ENCODE data around the gene SPATA6L.

GRCh38 chr9:4567601-4568000 lies 98.7 kb downstream of the SPATA6L start:
- TF ChIP-seq ZBTB38 (CRISPR knock-in tag; IDR thresholded peaks at IDR 0.05), result no peak
- TF ChIP-seq DPF2 (CRISPR knock-in tag; IDR thresholded peaks at IDR 0.05; ENCODE audit: borderline replicate concordance, low read depth), result no peak
- TF ChIP-seq DNMT1 (CRISPR knock-in tag; IDR thresholded peaks at IDR 0.05), result no peak
- TF ChIP-seq SMAD1 (CRISPR knock-in tag; IDR thresholded peaks at IDR 0.05; ENCODE audit: borderline replicate concordance, low read depth), result no peak
- no peak for TF ChIP-seq RAD21 (CRISPR knock-in tag; IDR thresholded peaks at IDR 0.05)
- TF ChIP-seq MATR3 (CRISPR knock-in tag; IDR thresholded peaks at IDR 0.05), result no peak
- no peak for TF ChIP-seq JUND (CRISPR knock-in tag; IDR thresholded peaks at IDR 0.05)
- no peak for TF ChIP-seq ZNF510 (CRISPR knock-in tag; IDR thresholded peaks at IDR 0.05; ENCODE audit: low read depth)
- TF ChIP-seq, protein P1, sequence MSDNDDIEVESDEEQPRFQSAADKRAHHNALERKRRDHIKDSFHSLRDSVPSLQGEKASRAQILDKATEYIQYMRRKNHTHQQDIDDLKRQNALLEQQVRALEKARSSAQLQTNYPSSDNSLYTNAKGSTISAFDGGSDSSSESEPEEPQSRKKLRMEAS (IDR thresholded peaks at IDR 0.05), result no peak

Measured in HepG2 (cell line).